Natural killer cell treated with Interleukin-12 subunit alpha and Interleukin-12 subunit beta and Interleukin-15 and Interleukin-18, amount 100 ng/mL, for 72 hours (primary cell): Measurements from ENCODE around the gene RAD21L1. TPM values are rescaled to one million over a fixed set of nuclear protein-coding genes. Genes with fewer than 3 reads are reported as not detected.

Source experiments
- ATAC-seq, 2 donors: fragments of 150-1000 bp; cut with Tn5 transposase in 1 of 2; sonication (Bioruptor Pico), chemical (Tn5 transposase) in 1 of 2; 2 replicates each; pipeline ENCODE4 v1.10.0; 2021
- DNase-seq: peaks from one replicate; pipeline ENCODE4 v3.0.0; 2022; ENCODE audit warnings: low spot score
- H3K27ac Mint-ChIP-seq, 2 donors: 1 replicate in 1 of 2; 2 replicates in 1 of 2; pipeline ENCODE4 v1.8.0; 2022; ENCODE audit warnings: mixed read lengths in 2 of 2, mild to moderate bottlenecking in 1 of 2, moderate library complexity in 1 of 2
- H3K27me3 Mint-ChIP-seq, 2 donors: 1 replicate in 1 of 2; 2 replicates in 1 of 2; pipeline ENCODE4 v1.8.0; 2022; ENCODE audit warnings: mixed read lengths in 2 of 2
- H3K36me3 Mint-ChIP-seq: one replicate; pipeline ENCODE4 v1.8.0; 2022; ENCODE audit warnings: mixed read lengths
- H3K4me1 Mint-ChIP-seq, 2 donors: 1 replicate in 1 of 2; 2 replicates in 1 of 2; pipeline ENCODE4 v1.8.0; 2022; ENCODE audit warnings: low read depth in 2 of 2, mixed read lengths in 2 of 2, mild to moderate bottlenecking in 1 of 2
- H3K4me3 Mint-ChIP-seq: one replicate; pipeline ENCODE4 v1.8.0; 2022; ENCODE audit warnings: mixed read lengths
- H3K9me3 Mint-ChIP-seq: 2 replicates; pipeline ENCODE4 v1.8.0; 2022; ENCODE audit warnings: mixed read lengths
- total RNA-seq, 2 donors: library from RNA; stranded (reverse); gene quantifications; one replicate each; pipeline ENCODE4 v1.2.3, GENCODE V29; 2022

Gene RAD21L1
- total RNA-seq = not detected

DNA sequence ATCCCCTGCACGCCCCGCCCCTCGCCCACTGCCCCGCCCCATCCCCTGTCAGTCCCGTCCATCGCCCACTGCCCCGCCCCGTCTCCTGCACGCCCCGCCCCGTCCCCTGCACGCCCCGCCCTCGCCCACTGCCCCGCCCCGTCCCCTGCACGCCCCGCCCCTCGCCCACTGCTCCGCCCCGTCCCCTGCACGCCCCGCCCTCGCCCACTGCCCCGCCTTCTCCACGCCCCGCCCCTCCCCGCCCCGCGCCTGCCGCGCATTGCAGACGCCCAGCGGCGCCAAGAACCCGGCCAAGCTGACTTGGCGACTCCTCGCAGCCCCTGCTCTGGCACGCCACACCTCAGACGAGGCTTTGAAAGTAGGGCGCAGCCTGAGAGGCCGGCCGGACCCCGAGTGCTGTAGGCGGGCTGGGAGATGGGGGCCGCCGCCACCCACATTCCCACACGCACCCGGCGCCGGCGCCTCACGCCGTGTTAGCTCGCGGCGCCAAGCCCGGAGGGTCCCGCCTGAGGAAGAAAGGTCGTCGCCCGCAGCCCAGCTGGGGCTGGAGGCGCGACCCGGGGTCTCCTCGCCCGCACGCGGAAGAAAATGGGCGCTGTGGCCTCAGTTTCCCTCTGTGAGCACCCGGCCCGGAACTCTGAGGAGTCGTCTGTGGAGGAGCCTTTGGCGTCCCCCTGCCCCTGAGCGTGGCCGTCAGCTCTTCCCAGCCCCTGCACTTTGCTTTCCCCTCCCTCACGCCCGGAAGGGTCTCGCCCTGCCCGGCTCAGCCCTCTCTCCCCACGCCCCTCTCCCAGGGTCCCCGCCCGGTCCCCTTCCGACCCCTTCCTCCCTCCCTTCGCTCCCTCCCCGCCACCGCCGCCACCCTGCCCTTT, at the start of gene RAD21L1:
TSS of gene RAD21L1 (plus strand) at position 262 of the 872 bp plus-strand sequence. CDS start 2,410 bp downstream, outside the sequence.
- Mint-ChIP-seq H3K9me3 (peaks cover 3% of the 10 kb centered on the region), H3K4me3 (peak within 1 kb of the TSS; percentile 66), H3K4me1 (peaks cover 0 to 3% of the 10 kb centered on the region in 2 donors), H3K36me3 (no peaks in the 10 kb centered on the region), H3K27ac (no peak within 1 kb of the TSS), H3K27me3 (peaks cover 15 to 36% of the 10 kb centered on the region in 2 donors)
- DNase-seq (peak; percentile 81), ATAC-seq (peak; percentile 93 to 94)

DNA sequence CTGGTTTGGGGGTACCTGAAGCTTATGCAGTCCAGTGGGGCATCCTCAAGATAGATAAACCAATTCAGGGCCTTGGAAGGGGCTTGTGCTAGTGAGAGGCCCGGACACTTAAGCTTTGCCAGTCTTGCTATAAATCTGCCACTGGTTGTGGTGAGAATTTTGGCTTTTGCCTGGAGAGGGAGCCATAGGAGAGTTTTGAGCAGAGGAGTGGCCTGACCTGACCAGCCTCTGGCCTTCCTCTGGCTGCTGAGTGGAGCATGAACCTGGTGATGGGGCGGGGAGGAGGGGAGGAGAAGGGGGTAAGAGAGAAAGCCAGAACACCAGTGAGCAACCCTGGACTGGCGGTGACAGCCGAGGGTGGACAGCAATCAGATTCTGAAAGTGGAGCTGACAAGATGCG, 48.2 kb upstream of the RAD21L1 start:
- no peaks in the 10 kb centered on the region for H3K9me3 Mint-ChIP-seq
- no peak for ATAC-seq
- no peaks in the 10 kb centered on the region for H3K36me3 Mint-ChIP-seq
- no peaks in the 10 kb centered on the region for H3K27me3 Mint-ChIP-seq
- no peak for DNase-seq
- peaks cover 0 to 3% of the 10 kb centered on the region in 2 donors for H3K4me1 Mint-ChIP-seq
- no peak overlapping the region for H3K27ac Mint-ChIP-seq
- no peak overlapping the region for H3K4me3 Mint-ChIP-seq

DNA sequence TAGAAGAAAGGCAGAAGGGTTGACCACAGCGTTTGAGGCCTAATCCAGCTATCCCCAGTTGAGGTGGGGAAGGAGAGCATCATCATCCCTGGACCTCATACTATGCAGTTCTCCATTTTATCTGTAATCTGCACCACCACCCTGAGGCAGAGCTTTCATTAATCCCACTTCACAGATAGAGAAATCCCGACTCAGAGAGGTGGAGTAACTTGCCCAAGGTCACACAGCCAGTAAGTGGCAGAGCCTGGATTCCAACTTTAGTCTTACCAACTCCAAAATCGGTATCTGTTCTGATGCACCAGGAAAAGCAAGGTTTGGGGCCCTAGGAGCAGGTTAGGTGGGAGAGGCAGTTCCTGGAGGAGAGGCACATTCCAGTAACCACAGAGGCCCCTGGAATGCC, 47.7 kb upstream of the RAD21L1 start:
- ATAC-seq (no peak), DNase-seq (no peak)
- no peak overlapping the region for H3K27ac Mint-ChIP-seq
- H3K4me3 Mint-ChIP-seq = no peak overlapping the region
- no peaks in the 10 kb centered on the region for H3K9me3 Mint-ChIP-seq
- peaks cover 0 to 2% of the 10 kb centered on the region in 2 donors for H3K27me3 Mint-ChIP-seq
- H3K4me1 Mint-ChIP-seq = peaks cover 0 to 3% of the 10 kb centered on the region in 2 donors
- H3K36me3 Mint-ChIP-seq = no peaks in the 10 kb centered on the region

DNA sequence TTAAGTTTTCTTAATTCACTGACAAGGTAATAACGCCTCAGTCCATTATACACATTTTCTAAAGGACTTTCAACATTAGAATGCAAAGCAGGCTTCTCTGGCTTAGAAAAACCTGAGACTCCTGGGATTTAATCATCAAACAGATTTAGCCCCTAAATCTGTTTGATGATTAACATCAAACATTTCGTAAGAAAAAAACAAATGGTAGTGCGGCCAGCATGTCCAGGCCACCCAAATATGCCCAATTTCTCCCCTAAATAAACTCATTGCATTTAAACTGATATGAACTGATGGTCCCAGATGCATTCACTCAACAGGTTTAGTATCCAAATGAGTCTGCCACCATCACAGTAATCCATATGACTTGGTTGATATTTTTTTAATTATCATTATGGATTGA, 47.2 kb upstream of the RAD21L1 start:
- Mint-ChIP-seq H3K9me3 (no peaks in the 10 kb centered on the region), H3K27ac (no peak overlapping the region), H3K4me3 (no peak overlapping the region), H3K27me3 (peaks cover 0 to 5% of the 10 kb centered on the region in 2 donors), H3K4me1 (peaks cover 0 to 3% of the 10 kb centered on the region in 2 donors), H3K36me3 (no peaks in the 10 kb centered on the region)
- no peak for DNase-seq
- no peak for ATAC-seq

DNA sequence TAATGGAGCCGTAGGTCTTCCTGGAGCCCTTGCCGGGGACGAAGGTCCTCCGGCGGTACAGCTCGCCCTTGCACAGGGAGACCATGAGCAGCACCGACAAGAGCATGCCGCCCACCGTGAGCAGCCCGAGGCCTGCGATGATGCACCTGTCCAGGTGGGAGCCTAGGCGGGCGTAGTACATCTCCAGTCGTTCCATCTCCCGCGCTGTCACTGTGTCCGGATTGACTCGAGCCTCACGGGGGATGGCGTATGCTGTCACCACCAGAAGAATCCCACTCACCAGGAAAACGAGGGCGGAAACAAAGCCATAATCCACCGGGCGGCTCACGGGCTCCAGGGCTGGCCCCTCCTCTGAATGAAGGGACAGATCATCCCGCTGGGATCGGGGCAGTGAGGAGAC, 44.9 kb upstream of the RAD21L1 start:
- ATAC-seq (no peak), DNase-seq (no peak)
- no peaks in the 10 kb centered on the region for H3K9me3 Mint-ChIP-seq
- H3K27ac Mint-ChIP-seq = no peak overlapping the region
- H3K4me1 Mint-ChIP-seq = peaks cover 0 to 8% of the 10 kb centered on the region in 2 donors
- H3K36me3 Mint-ChIP-seq = no peaks in the 10 kb centered on the region
- H3K4me3 Mint-ChIP-seq = no peak overlapping the region
- peaks cover 11 to 18% of the 10 kb centered on the region in 2 donors for H3K27me3 Mint-ChIP-seq

DNA sequence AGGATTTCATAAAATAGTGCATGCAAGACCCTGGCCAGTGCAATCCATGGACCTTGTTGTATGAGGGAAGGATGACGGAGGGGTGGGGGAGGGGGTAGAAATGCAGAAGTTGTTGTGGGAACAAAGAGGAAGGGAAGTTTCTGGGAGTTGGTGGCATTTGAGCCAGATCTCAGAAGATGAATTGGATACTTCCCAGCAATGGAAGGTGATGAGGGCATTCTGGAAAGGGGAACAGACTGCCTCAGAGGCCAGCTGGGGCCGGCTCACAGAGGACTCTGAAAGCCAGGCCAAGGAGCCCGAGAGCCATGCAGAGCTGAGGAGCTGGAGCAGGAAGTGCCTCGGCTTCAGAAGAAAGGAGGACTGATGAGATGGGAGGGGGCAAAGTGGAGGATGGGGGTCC, 43.7 kb upstream of the RAD21L1 start:
- DNase-seq (no peak), ATAC-seq (no peak)
- peaks cover 16 to 21% of the 10 kb centered on the region in 2 donors for H3K27me3 Mint-ChIP-seq
- no peak overlapping the region for H3K4me3 Mint-ChIP-seq
- H3K36me3 Mint-ChIP-seq = no peaks in the 10 kb centered on the region
- no peaks in the 10 kb centered on the region for H3K9me3 Mint-ChIP-seq
- no peak overlapping the region for H3K27ac Mint-ChIP-seq
- peaks cover 0 to 10% of the 10 kb centered on the region in 2 donors for H3K4me1 Mint-ChIP-seq

DNA sequence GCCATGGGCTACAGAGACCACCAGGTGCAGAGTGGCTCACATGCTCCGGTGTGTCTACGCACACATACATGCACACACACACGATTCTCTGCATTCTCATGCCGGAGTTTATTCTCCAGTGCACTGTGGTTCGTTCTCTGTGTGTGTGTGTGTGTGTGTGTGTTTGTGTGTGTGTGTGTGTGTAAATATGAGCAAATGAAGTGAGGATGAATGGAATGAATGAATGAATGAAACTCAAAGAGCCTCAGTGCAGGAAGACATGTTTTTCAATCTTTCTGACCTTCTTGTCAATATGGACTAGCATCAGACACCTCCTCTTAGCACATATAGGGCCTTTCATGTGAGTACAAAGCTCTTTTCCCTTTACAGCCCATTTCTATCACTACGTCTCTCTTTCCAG, 42.7 kb upstream of the RAD21L1 start:
- H3K4me3 Mint-ChIP-seq = no peak overlapping the region
- H3K4me1 Mint-ChIP-seq = peaks cover 0 to 10% of the 10 kb centered on the region in 2 donors
- H3K27me3 Mint-ChIP-seq = peaks cover 16 to 21% of the 10 kb centered on the region in 2 donors
- no peak overlapping the region for H3K27ac Mint-ChIP-seq
- no peak for ATAC-seq
- no peak for DNase-seq
- H3K9me3 Mint-ChIP-seq = no peaks in the 10 kb centered on the region
- H3K36me3 Mint-ChIP-seq = no peaks in the 10 kb centered on the region

DNA sequence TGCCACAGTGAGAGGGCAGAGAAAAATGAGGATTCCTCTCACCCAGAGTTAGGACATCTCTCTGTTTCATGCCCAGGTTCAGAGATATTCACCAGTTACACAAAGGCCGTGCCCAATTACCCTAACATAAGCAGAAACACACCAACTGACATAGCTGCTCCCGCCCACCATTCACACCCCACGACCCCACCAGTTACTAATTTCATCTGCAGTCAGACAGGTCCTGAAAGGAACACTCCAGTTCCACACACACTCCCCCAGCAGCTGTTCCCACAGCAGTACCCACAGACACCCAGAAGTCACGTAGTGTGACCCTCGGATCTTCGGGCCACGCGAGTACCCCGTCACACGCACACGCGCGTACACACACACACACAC, 41.6 kb upstream of the RAD21L1 start:
- no peaks in the 10 kb centered on the region for H3K36me3 Mint-ChIP-seq
- H3K9me3 Mint-ChIP-seq = no peaks in the 10 kb centered on the region
- no peak for ATAC-seq
- DNase-seq = no peak
- no peak overlapping the region for H3K27ac Mint-ChIP-seq
- peaks cover 16 to 21% of the 10 kb centered on the region in 2 donors for H3K27me3 Mint-ChIP-seq
- peaks cover 0 to 10% of the 10 kb centered on the region in 2 donors for H3K4me1 Mint-ChIP-seq
- peak overlapping the region; percentile 53 for H3K4me3 Mint-ChIP-seq

DNA sequence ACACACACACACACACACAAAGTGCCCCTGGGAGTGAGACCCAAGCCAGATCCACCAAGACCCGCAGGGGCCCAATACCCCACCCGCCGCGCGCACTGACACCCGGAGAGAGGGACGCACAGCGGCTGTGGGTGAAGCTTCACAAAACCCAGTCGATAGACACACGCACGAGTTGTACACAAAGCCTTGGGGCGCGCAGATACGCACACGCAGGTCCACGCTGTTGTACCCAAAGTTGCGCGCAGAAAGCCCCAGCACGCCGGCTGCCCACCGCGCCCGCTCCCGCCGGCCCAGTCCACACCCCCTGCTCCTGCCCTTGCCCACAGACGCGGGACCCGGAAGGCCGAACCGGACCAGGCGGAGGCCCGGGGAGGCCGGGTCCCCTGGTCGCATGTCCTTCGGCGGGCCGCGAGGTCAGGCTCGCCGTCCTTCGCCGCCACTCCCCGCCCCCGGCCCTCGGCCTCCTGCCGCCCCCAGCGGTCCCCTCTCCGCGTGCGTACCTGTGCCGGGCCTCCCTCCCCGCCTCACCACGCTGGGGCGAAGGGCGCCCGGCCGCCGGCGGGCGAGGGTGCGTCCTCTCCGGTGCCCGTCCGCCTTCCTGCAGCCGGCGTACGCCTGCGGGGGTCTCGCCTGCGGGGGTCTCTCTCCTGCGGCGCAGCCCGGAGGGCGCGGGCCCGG, 41.1 kb upstream of the RAD21L1 start, which contains the start of gene TMEM74B:
TSS of gene TMEM74B (minus strand) at position 344 of the 678 bp plus-strand sequence. CDS start 1,180 bp downstream, outside the sequence.
- Mint-ChIP-seq H3K9me3 (no peaks in the 10 kb centered on the region), H3K27ac (no peak within 1 kb of the TSS), H3K4me3 (peak within 1 kb of the TSS; percentile 55), H3K4me1 (peaks cover 0 to 10% of the 10 kb centered on the region in 2 donors), H3K27me3 (peaks cover 16 to 24% of the 10 kb centered on the region in 2 donors), H3K36me3 (no peaks in the 10 kb centered on the region)
- no peak for DNase-seq
- peak in 1 of 2 donors; percentile 15 for ATAC-seq

DNA sequence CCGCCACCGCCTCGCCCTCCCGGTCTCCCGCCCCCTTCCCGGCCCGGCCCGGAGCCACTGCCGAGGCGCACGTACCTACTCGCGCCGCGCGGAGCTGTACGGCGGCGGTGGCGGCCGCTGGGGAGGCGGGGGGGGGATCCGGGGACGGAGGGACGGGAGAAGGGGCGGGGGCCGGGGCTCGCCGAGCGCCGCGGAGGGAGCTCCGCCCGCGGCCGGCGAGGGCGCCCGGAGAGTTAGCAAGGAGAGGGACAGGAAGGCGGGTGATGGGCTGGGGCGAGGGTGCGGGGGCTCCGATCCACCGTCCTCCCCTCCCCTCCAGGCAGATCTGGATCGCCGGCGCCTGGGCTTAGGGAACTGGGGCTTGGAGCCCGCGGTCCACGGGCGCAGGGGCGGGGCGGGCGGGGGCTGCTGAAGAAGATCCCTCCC, 40.5 kb upstream of the RAD21L1 start:
- H3K4me3 Mint-ChIP-seq = no peak overlapping the region
- H3K9me3 Mint-ChIP-seq = no peaks in the 10 kb centered on the region
- peaks cover 0 to 10% of the 10 kb centered on the region in 2 donors for H3K4me1 Mint-ChIP-seq
- H3K27ac Mint-ChIP-seq = no peak overlapping the region
- peaks cover 16 to 25% of the 10 kb centered on the region in 2 donors for H3K27me3 Mint-ChIP-seq
- ATAC-seq = peak in 1 of 2 donors; percentile 24
- no peaks in the 10 kb centered on the region for H3K36me3 Mint-ChIP-seq
- DNase-seq = no peak

DNA sequence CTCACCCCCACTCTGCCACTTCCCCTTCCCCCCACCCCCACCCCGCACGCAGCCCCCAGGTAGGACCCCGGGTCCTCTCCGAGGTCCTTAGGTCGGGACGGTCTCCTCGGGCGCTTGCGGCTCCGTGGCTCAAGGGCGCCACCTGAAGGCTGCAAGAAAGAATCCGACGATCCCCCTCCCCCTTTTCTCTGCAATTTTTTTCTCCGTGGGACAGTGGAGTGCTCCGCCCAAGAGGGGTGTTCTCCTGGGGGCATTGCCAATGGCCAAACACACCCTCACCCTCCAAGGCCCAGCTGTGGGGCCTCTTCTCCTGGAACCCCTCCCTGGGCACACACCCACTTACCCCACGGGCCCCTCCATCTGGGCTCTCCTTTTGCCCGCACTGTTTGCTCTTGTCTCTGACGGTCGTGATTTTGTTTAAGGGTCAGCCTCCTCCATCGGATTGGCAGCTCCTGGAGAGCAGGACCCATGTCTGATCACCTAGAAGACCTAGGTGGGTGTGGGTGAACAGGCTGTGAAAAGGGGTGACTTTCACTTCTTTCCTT, 40.0 kb upstream of the RAD21L1 start:
- no peaks in the 10 kb centered on the region for H3K36me3 Mint-ChIP-seq
- H3K4me3 Mint-ChIP-seq = peak overlapping the region; percentile 55
- no peaks in the 10 kb centered on the region for H3K9me3 Mint-ChIP-seq
- no peak overlapping the region for H3K27ac Mint-ChIP-seq
- DNase-seq (no peak), ATAC-seq (peak; percentile 28 to 54)
- peaks cover 16 to 25% of the 10 kb centered on the region in 2 donors for H3K27me3 Mint-ChIP-seq
- peaks cover 0 to 10% of the 10 kb centered on the region in 2 donors for H3K4me1 Mint-ChIP-seq

DNA sequence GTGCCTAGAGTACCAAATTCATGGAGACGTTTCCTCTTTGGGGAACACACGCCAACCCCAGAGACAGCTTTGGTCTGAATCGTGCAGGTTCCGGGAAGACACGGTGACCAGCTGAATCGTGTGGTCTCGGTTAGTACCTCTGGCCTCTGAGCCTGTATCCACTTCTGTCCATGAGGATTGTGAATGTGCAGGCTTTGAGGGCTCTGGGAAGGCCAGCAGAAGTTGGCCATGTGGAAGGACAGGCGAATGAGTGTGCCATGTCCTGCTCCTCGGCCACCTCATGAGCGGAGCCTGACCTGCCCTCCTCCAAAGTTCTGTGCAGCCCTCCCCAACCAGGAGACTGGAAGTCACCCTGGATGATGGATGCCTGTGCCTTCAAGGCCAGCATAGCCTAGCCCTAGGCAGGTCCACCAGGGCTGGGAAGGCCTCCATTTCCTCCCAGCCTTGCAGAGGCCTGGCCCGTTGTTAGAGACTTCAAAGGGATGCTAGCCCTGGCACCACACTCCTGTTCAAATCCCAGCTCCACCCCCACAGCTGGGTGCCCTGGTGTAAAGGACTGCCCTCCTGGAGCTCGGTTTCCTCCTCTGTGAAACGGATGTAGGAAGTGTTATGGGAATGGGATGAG, 39.4 kb upstream of the RAD21L1 start:
- no peak for ATAC-seq
- Mint-ChIP-seq H3K36me3 (no peaks in the 10 kb centered on the region), H3K9me3 (no peaks in the 10 kb centered on the region), H3K4me3 (peak overlapping the region; percentile 55), H3K27me3 (peaks cover 16 to 25% of the 10 kb centered on the region in 2 donors), H3K27ac (no peak overlapping the region), H3K4me1 (peaks cover 0 to 10% of the 10 kb centered on the region in 2 donors)
- no peak for DNase-seq

DNA sequence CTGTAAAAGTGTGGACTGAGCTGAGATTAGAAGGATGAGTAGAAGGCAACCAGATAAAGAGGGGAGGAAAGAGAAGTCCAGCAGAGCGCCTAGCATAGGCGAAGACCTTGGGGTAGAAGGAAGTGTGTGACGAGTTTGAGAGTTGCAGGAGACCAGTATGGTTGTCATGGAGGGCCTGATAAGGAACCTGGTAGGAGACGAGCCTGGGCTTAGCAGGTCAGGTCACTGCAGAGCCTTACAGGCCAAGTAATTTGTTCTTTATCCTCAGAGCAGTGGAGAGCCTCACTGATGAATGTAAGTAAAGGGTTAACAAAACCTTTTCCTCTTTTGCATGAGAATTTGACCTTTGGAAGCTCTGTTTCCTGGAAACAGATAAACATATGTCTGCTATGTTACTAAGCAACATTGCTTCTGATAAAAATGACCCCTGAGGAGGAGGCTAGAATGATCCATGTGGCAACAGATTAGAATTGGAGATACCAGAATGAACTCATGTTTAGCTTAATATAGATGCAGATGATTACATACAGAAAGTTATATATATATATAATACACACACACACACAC, 38.2 kb upstream of the RAD21L1 start:
- no peak for DNase-seq
- H3K27ac Mint-ChIP-seq = no peak overlapping the region
- H3K27me3 Mint-ChIP-seq = peaks cover 16 to 25% of the 10 kb centered on the region in 2 donors
- peaks cover 0 to 10% of the 10 kb centered on the region in 2 donors for H3K4me1 Mint-ChIP-seq
- H3K4me3 Mint-ChIP-seq = no peak overlapping the region
- H3K9me3 Mint-ChIP-seq = no peaks in the 10 kb centered on the region
- H3K36me3 Mint-ChIP-seq = no peaks in the 10 kb centered on the region
- no peak for ATAC-seq
